Measurements from ENCODE around the gene SLC5A8. TPM values are rescaled to one million over a fixed set of nuclear protein-coding genes. Genes with fewer than 3 reads are reported as not detected.

Gene SLC5A8
- total RNA-seq, 1 experiment from 2014 or later, result 0.07 TPM

- H2BK20ac ChIP-seq (ENCODE audit: low read depth, low read length, poor library complexity, severe bottlenecking), result no peak overlapping the region
- no peak overlapping the region for H2AFZ ChIP-seq (ENCODE audit: low read length)
- Mint-ChIP-seq H3K27me3 (ENCODE audit: low read depth) (no peaks in the 10 kb centered on the region), H3K27ac (peak overlapping the region in 1 of 3 experiments; percentile 1; a peak in 1 of 7 replicates), H3K36me3 (ENCODE audit: insufficient read depth in 1 of 3, low read depth in 3 of 3) (no peaks in the 10 kb centered on the region; a peak in 1 of 7 replicates), H3K4me3 (no peak overlapping the region), H3K4me1 (no peaks in the 10 kb centered on the region), H3K9me3 (no peaks in the 10 kb centered on the region; a peak in 1 of 5 replicates)
- no peak overlapping the region for H2BK12ac ChIP-seq (ENCODE audit: insufficient read length, low read depth, low read length)
- no peaks in the 10 kb centered on the region for H3K4me1 ChIP-seq (ENCODE audit: insufficient read depth, low read length)
- H3K4me2 ChIP-seq (ENCODE audit: insufficient read depth, insufficient read length, low read length), result no peak overlapping the region
- no peak overlapping the region for H3K18ac ChIP-seq (ENCODE audit: insufficient read length, low read depth, low read length)
- TF ChIP-seq CTCF (conservative IDR thresholded peaks at IDR 0.05), result no peak
- H2BK15ac ChIP-seq (ENCODE audit: low read depth, low read length), result no peak overlapping the region
- no peak for DNase-seq
- no peak overlapping the region for H4K5ac ChIP-seq (ENCODE audit: insufficient read length, low read depth, low read length)
- H2BK5ac ChIP-seq (ENCODE audit: insufficient read length, low read length), result no peak overlapping the region
- no peak overlapping the region for H3K14ac ChIP-seq (ENCODE audit: insufficient read depth, low read length)
- no CpG with 5 or more reads among the region's 6 CpGs for WGBS (ENCODE audit: extremely low coverage, insufficient read length, low lambda C conversion rate)
- H3T11ph ChIP-seq (ENCODE audit: low read length), result no peak overlapping the region
- H3K9ac ChIP-seq (ENCODE audit: extremely low read depth, insufficient read length, low read length), result no peak overlapping the region
- H4K91ac ChIP-seq (ENCODE audit: insufficient read length, low read depth, low read length), result no peak overlapping the region
- no peaks in the 10 kb centered on the region for H4K20me1 ChIP-seq (ENCODE audit: control insufficient read depth, insufficient read depth, insufficient read length)
- no peaks in the 10 kb centered on the region for H3K79me1 ChIP-seq (ENCODE audit: insufficient read depth, low read depth, low read length, poor library complexity, severe bottlenecking)
- no peak overlapping the region for H3K27ac ChIP-seq (ENCODE audit: insufficient read length, low read depth, low read length)
- no peak overlapping the region for H4K8ac ChIP-seq (replicated peaks; ENCODE audit: insufficient read length, low read depth, low read length)
- no peaks in the 10 kb centered on the region for H3K79me2 ChIP-seq (ENCODE audit: insufficient read depth, low read length)
- H3K4ac ChIP-seq (ENCODE audit: low read depth, low read length), result no peak overlapping the region
- H2BK120ac ChIP-seq (ENCODE audit: low read depth, low read length, poor library complexity, severe bottlenecking), result no peak overlapping the region
- H3K23ac ChIP-seq (ENCODE audit: insufficient read length, low read depth, low read length), result no peak overlapping the region
- H3K9me3 ChIP-seq (ENCODE audit: control insufficient read depth, low read depth, low read length), result no peaks in the 10 kb centered on the region
- H3K56ac ChIP-seq (ENCODE audit: insufficient read length, low read depth, low read length), result no peak overlapping the region
- H2AK5ac ChIP-seq (ENCODE audit: insufficient read length, low read length), result no peak overlapping the region
- no peaks in the 10 kb centered on the region for H3K27me3 ChIP-seq (ENCODE audit: insufficient read depth, low read length)
- H3K23me2 ChIP-seq (ENCODE audit: insufficient read length, low read depth, low read length, poor library complexity, severe bottlenecking), result no peaks in the 10 kb centered on the region
These were observed 82.4 kb downstream of the SLC5A8 start for GRCh38 chr12:101127521-101128219.
